Measurements from ENCODE around the gene TOX2. TPM values are rescaled to one million over a fixed set of nuclear protein-coding genes. Genes with fewer than 3 reads are reported as not detected.

TOX2 gene
- total RNA-seq, 1 experiment from 2014 or later: 1.8 TPM

DNA sequence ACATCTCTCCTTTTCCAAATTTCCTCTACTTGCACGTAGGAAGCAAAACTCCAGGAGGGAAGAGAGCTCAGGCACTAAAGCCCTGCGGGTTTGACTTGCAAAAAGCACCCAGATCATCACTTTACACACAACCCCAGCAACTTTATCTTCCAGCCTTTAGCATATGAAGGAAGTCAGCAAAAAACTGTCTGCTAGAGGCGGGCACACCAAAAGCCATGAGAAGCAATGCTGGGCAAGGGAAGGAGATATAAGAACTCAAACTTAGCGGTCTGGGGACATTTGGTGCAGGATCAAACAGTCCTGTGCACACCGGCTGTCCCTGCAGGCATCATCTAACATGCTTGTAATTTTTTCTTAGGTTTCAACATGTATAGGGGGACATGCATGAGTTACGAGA, 159.0 kb downstream of the TOX2 start:
- intact Hi-C loops (cut with micrococcal nuclease): no loop called here
- H3K79me2 ChIP-seq (ENCODE audit: low read length): no peaks in the 10 kb centered on the region
- ATAC-seq (no peak), DNase-seq (no peak)
- H4K20me1 ChIP-seq (ENCODE audit: low read length): no peaks in the 10 kb centered on the region
- no peaks in the 10 kb centered on the region for H3K9me3 ChIP-seq (ENCODE audit: low read length)
- no peaks in the 10 kb centered on the region for H3K9me2 ChIP-seq (replicated peaks; ENCODE audit: low read length)
- H3K36me3 ChIP-seq (ENCODE audit: low read depth, low read length): no peaks in the 10 kb centered on the region
- POLR2A ChIA-PET (ENCODE audit: unreplicated experiment): no interaction called here
- H2AFZ ChIP-seq (ENCODE audit: low read length): no peak overlapping the region
- peaks cover 17% of the 10 kb centered on the region for H3K4me1 ChIP-seq (ENCODE audit: insufficient read depth, low read length)
- H3K4me3 ChIP-seq (ENCODE audit: low read length): no peak overlapping the region
- H3K4me2 ChIP-seq (ENCODE audit: low read length): no peak overlapping the region
- H3K27me3 ChIP-seq (ENCODE audit: low read length): no peaks in the 10 kb centered on the region
- H3F3A ChIP-seq (ENCODE audit: low read length, unreplicated experiment): no peaks in the 10 kb centered on the region
- CTCF ChIA-PET: interaction anchor here (1.0 kb wide), 1 partner anchor 229 kb away, joined by 3 read pairs; no protein-coding TSS in a partner anchor
- TF ChIP-seq CTCF (conservative IDR thresholded peaks at IDR 0.05; ENCODE audit: low read depth, low read length) (no peak), EZH2phosphoT487 (IDR thresholded peaks at IDR 0.05; ENCODE audit: borderline replicate concordance, low read length) (no peak), EZH2 (IDR thresholded peaks at IDR 0.05; ENCODE audit: low read length, unreplicated experiment) (no peak)
- H3K9ac ChIP-seq (ENCODE audit: low read length): no peak overlapping the region
- BruUV-seq (replicated peaks): no TSS peak
- H3K27ac ChIP-seq (ENCODE audit: low read length): no peak overlapping the region

GRCh38 chr20:44074252-44075151, 159.8 kb downstream of the TOX2 start:
- no peaks in the 10 kb centered on the region for H3K36me3 ChIP-seq (ENCODE audit: low read depth, low read length)
- peak overlapping the region; percentile 65 for H3K4me2 ChIP-seq (ENCODE audit: low read length)
- POLR2A ChIA-PET (ENCODE audit: unreplicated experiment): no interaction called here
- intact Hi-C loops (cut with micrococcal nuclease): no loop called here
- no peaks in the 10 kb centered on the region for H3K79me2 ChIP-seq (ENCODE audit: low read length)
- DNase-seq (peak; percentile 86), ATAC-seq (peak; percentile 93)
- CTCF ChIA-PET: interaction anchor here (1.0 kb wide), 1 partner anchor 230 kb away, joined by 3 read pairs; no protein-coding TSS in a partner anchor
- peaks cover 17% of the 10 kb centered on the region for H3K4me1 ChIP-seq (ENCODE audit: insufficient read depth, low read length)
- TF ChIP-seq EZH2 (IDR thresholded peaks at IDR 0.05; ENCODE audit: low read length, unreplicated experiment) (no peak), EZH2phosphoT487 (IDR thresholded peaks at IDR 0.05; ENCODE audit: borderline replicate concordance, low read length) (no peak), CTCF (conservative IDR thresholded peaks at IDR 0.05; ENCODE audit: low read depth, low read length) (no peak)
- H3F3A ChIP-seq (ENCODE audit: low read length, unreplicated experiment): no peaks in the 10 kb centered on the region
- no peaks in the 10 kb centered on the region for H3K27me3 ChIP-seq (ENCODE audit: low read length)
- H3K4me3 ChIP-seq (ENCODE audit: low read length): no peak overlapping the region
- no peaks in the 10 kb centered on the region for H3K9me3 ChIP-seq (ENCODE audit: low read length)
- H3K9me2 ChIP-seq (replicated peaks; ENCODE audit: low read length): no peaks in the 10 kb centered on the region
- H2AFZ ChIP-seq (ENCODE audit: low read length): peak overlapping the region; percentile 46
- H3K27ac ChIP-seq (ENCODE audit: low read length): peak overlapping the region; percentile 13
- no peak overlapping the region for H3K9ac ChIP-seq (ENCODE audit: low read length)
- BruUV-seq (replicated peaks): no TSS peak
- no peaks in the 10 kb centered on the region for H4K20me1 ChIP-seq (ENCODE audit: low read length)

Data from PC-3 (cell line).